ENCODE data around the gene EEFSEC. TPM values are rescaled to one million over a fixed set of nuclear protein-coding genes. Genes with fewer than 3 reads are reported as not detected.

Gene EEFSEC
- total RNA-seq, 6 donors from 2014 or later = 14.9 to 38.8 (median 17.9) TPM

DNA sequence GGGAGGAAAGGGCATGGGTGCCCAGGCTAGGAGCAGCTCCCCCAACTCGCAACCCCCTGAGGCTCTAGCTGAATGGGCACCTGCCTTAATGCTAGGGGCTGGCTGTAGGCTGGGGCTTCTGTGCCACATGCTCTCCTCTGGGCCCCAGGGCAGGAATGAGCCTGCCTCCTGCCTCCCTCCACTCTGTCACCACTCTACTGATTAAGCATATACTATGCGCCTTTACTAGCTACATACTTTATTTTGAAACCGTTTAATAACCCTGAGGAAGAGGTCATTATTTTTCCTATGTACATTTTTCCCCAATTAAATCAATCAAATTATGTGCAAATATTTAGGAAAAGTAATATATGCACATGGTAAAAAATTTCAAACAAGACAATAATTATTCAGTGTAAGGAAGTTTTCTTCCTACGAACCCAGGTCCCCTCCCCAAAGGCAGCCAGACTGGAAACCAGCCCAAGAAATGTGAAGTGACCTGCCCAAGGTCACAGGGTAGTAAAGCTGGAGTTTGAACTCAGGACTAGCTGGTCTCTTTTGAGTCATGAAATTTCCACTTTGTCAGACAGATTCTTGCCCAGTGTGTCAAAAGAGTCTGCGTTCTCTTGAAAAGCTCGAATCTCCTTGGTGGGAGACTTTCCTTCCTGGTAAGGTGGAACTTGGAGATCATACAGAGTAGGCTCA, 190.9 kb downstream of the EEFSEC start:
- Histone ChIP-seq H3K27ac (no peak overlapping the region), H3K4me3 (no peak overlapping the region), H3K9me3 (no peaks in the 10 kb centered on the region), H3K4me1 (peaks cover 0 to 10% (median 0%) of the 10 kb centered on the region in 4 donors), H3K27me3 (no peaks in the 10 kb centered on the region), H3K36me3 (peaks cover 0 to 24% (median 7%) of the 10 kb centered on the region in 4 donors)
- WGBS, 2 donors = 96 to 97% methylated on average over 5 to 6 of the region's 6 CpGs
- DNase-seq (no peak), ATAC-seq (ENCODE audit: low FRiP score in 2 of 2) (no peak)
- TF ChIP-seq POLR2A (IDR thresholded peaks at IDR 0.05) (no peak), POLR2AphosphoS5 (IDR thresholded peaks at IDR 0.05) (no peak), EP300 (IDR thresholded peaks at IDR 0.05) (no peak)
- TF ChIP-seq, protein P1, sequence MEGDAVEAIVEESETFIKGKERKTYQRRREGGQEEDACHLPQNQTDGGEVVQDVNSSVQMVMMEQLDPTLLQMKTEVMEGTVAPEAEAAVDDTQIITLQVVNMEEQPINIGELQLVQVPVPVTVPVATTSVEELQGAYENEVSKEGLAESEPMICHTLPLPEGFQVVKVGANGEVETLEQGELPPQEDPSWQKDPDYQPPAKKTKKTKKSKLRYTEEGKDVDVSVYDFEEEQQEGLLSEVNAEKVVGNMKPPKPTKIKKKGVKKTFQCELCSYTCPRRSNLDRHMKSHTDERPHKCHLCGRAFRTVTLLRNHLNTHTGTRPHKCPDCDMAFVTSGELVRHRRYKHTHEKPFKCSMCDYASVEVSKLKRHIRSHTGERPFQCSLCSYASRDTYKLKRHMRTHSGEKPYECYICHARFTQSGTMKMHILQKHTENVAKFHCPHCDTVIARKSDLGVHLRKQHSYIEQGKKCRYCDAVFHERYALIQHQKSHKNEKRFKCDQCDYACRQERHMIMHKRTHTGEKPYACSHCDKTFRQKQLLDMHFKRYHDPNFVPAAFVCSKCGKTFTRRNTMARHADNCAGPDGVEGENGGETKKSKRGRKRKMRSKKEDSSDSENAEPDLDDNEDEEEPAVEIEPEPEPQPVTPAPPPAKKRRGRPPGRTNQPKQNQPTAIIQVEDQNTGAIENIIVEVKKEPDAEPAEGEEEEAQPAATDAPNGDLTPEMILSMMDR (IDR thresholded peaks at IDR 0.05) = no peak

DNA sequence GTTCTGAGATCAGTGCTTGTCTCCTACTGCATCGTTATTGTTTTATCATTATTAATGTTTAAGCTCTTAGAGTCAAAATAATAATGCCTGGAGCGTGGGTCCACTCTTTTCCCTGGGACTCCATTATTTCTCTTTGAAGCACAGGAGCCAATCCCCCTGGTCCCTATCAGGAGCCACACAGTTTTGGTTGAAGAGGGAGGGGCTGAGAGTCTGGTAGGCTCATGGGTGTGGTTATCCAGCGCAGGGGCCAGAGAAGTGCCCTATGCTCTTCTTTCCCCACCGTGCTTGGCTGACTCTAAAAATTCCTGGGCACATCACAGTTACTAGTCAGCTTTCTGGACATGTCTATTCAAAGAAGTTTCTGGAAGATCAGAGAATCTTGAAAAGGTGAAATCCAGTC, 191.9 kb downstream of the EEFSEC start:
- no peak overlapping the region for H3K27ac ChIP-seq
- DNase-seq (no peak), ATAC-seq (ENCODE audit: low FRiP score in 2 of 2) (no peak)
- no peak for TF ChIP-seq EP300 (IDR thresholded peaks at IDR 0.05)
- TF ChIP-seq, protein P1 (IDR thresholded peaks at IDR 0.05) = no peak
- TF ChIP-seq POLR2AphosphoS5 (IDR thresholded peaks at IDR 0.05) = no peak
- no peak for TF ChIP-seq POLR2A (IDR thresholded peaks at IDR 0.05)
- peaks cover 0 to 9% (median 0%) of the 10 kb centered on the region in 4 donors for H3K4me1 ChIP-seq
- no peaks in the 10 kb centered on the region for H3K27me3 ChIP-seq
- H3K4me3 ChIP-seq = no peak overlapping the region
- H3K9me3 ChIP-seq = no peaks in the 10 kb centered on the region
- 94 to 96% methylated on average over 4 of the region's 4 CpGs for WGBS, 2 donors
- peaks cover 0 to 24% (median 7%) of the 10 kb centered on the region in 4 donors for H3K36me3 ChIP-seq

DNA sequence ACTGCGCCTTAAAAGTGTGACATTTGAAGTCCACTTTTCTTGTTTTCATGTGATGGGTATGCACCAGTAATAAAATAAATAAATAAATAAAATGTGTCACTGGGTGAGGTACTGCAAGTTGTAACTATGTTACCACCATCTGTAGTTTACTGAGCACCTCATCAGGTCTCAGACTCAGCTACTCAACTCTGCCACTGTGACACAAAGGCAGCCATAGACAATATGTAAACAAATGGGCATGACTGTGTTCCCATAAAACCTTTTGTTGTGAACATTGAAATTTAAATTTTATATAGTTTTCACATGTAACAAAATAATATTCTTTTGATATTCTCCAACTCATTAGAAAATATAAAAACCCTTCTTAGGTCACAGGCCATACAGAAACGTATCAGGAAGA, 193.3 kb downstream of the EEFSEC start:
- H3K4me1 ChIP-seq = peaks cover 0 to 9% (median 0%) of the 10 kb centered on the region in 4 donors
- 98 to 99% methylated on average over 2 of the region's 2 CpGs for WGBS, 2 donors
- ATAC-seq (ENCODE audit: low FRiP score in 2 of 2) (no peak), DNase-seq (no peak)
- TF ChIP-seq, protein P1 (IDR thresholded peaks at IDR 0.05) = no peak
- no peak for TF ChIP-seq EP300 (IDR thresholded peaks at IDR 0.05)
- no peak for TF ChIP-seq POLR2A (IDR thresholded peaks at IDR 0.05)
- no peak for TF ChIP-seq POLR2AphosphoS5 (IDR thresholded peaks at IDR 0.05)
- no peaks in the 10 kb centered on the region for H3K27me3 ChIP-seq
- H3K9me3 ChIP-seq = no peaks in the 10 kb centered on the region
- no peak overlapping the region for H3K4me3 ChIP-seq
- no peak overlapping the region for H3K27ac ChIP-seq
- peaks cover 0 to 18% (median 3%) of the 10 kb centered on the region in 4 donors for H3K36me3 ChIP-seq

DNA sequence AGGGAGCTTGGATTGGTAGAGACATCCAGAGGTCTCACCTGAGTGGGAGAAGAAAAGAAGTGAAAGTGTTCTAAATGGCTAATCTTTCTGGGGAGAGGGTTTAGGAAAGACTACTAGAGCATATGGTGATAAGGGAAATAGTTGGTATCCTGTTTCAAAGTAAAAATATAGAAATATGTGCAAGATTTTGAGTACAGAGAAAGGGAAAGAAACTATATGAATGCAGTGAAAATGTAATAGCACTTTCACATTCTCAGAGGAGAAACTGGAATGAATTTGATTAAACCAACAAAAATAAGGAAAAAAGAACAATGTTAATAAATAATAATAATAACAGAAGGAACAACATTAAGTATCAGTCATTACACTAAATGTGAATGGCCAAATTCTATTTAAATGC, 194.0 kb downstream of the EEFSEC start:
- TF ChIP-seq POLR2AphosphoS5 (IDR thresholded peaks at IDR 0.05) = no peak
- TF ChIP-seq POLR2A (IDR thresholded peaks at IDR 0.05) = no peak
- TF ChIP-seq, protein P1 (IDR thresholded peaks at IDR 0.05) = no peak
- TF ChIP-seq EP300 (IDR thresholded peaks at IDR 0.05) = no peak
- ATAC-seq (ENCODE audit: low FRiP score in 2 of 2) = no peak
- Histone ChIP-seq H3K27me3 (no peaks in the 10 kb centered on the region), H3K4me3 (no peak overlapping the region), H3K27ac (no peak overlapping the region), H3K9me3 (no peaks in the 10 kb centered on the region), H3K36me3 (peaks cover 0 to 11% (median 0%) of the 10 kb centered on the region in 4 donors), H3K4me1 (peaks cover 0 to 9% (median 0%) of the 10 kb centered on the region in 4 donors)
- DNase-seq = no peak

DNA sequence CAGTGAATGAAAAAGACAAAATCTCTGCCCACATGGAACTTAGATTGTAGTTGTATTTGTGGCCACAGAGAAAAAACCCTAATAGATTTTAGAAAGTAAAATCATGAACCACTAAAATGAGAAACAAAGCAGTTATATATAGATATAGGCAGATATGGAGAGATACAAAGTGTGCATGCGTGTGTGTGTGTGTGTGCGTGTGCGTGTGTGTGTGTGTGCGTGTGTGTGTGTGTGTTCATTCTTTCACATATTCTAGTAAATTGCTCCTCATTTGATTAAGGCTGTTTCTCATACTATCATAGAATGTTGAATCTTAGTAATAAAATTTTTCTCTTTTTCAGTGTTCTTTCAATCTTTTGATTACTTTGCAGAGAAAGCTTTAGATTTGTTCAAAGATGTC, 194.8 kb downstream of the EEFSEC start:
- peaks cover 0 to 4% (median 0%) of the 10 kb centered on the region in 4 donors for H3K36me3 ChIP-seq
- ATAC-seq (ENCODE audit: low FRiP score in 2 of 2) (no peak), DNase-seq (no peak)
- H3K27ac ChIP-seq = no peak overlapping the region
- 79 to 96% methylated on average over 4 of the region's 4 CpGs for WGBS, 2 donors
- H3K4me1 ChIP-seq = peaks cover 0 to 7% (median under 1%) of the 10 kb centered on the region in 4 donors
- no peaks in the 10 kb centered on the region for H3K27me3 ChIP-seq
- no peak overlapping the region for H3K4me3 ChIP-seq
- no peaks in the 10 kb centered on the region for H3K9me3 ChIP-seq
- TF ChIP-seq POLR2AphosphoS5 (IDR thresholded peaks at IDR 0.05) (no peak), POLR2A (IDR thresholded peaks at IDR 0.05) (no peak)
